GM23248 (cell line): ENCODE results near the gene RNU2-1.

ENCODE experiments used
- EZH2 ChIP-seq: fragments of 200-600 bp; sonication (generic); IDR thresholded peaks from 2 replicates; pipeline ENCODE4 v1.6.1; 2018; ENCODE audit warnings: antibody characterized with exemption, mild to moderate bottlenecking; ENCODE audit not compliant: insufficient read depth, poor library complexity, severe bottlenecking
- EZH2phosphoT487 ChIP-seq: fragments of 200-600 bp; sonication (generic); IDR thresholded peaks from 2 replicates; pipeline ENCODE4 v1.6.1; 2018; ENCODE audit warnings: antibody characterized with exemption, moderate library complexity, mild to moderate bottlenecking, low read depth; ENCODE audit not compliant: insufficient read depth

DNA sequence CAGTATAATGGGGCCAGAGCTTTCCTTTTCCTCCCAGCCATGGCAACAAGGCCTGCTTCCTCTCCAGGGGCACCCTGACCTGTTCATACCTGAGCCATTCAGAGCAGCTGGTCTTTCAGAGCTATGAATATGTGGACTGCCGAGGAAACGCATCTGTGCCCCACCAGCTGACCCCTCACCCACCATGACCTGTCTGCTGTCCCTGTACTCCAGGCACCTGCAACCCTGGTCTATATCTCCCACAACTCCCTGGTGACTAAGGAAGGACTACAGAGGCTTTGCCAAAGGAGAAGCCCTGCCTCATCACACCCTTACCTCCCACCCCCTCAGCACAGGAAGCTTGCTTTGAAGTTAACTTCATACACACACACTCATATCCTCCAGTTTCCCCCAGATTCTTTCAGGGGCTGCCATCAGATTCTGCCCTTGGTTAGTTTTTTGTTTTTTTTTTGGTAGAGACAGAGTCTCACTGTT, 16.1 kb downstream of the RNU2-1 start:
- no peak for TF ChIP-seq EZH2
- TF ChIP-seq EZH2phosphoT487: no peak
